ENCODE data around the gene DIO3.

DNA sequence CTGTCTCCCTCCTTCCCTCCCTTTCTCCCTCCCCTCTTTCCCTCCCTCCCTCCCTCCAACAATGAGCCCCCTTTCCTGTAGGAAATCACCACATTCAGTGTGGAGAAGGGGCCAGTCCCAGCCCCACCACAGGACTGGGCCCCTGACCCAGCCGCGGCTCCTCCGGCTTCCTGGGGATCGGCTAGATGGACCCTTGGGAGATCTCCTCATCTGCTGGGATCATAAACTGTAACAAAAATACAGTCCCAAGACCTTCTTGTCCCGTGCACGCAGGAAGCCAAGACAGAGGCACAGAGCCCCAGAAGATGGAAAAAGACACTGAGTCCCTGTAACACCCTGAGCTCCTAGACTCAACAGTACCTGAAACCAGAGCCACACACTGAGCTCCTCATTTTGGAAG, 23.9 kb downstream of the DIO3 start:
- TF ChIP-seq, protein P1, sequence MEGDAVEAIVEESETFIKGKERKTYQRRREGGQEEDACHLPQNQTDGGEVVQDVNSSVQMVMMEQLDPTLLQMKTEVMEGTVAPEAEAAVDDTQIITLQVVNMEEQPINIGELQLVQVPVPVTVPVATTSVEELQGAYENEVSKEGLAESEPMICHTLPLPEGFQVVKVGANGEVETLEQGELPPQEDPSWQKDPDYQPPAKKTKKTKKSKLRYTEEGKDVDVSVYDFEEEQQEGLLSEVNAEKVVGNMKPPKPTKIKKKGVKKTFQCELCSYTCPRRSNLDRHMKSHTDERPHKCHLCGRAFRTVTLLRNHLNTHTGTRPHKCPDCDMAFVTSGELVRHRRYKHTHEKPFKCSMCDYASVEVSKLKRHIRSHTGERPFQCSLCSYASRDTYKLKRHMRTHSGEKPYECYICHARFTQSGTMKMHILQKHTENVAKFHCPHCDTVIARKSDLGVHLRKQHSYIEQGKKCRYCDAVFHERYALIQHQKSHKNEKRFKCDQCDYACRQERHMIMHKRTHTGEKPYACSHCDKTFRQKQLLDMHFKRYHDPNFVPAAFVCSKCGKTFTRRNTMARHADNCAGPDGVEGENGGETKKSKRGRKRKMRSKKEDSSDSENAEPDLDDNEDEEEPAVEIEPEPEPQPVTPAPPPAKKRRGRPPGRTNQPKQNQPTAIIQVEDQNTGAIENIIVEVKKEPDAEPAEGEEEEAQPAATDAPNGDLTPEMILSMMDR (IDR thresholded peaks at IDR 0.05) = no peak
- no peak for TF ChIP-seq ZFX (IDR thresholded peaks at IDR 0.05; ENCODE audit: borderline replicate concordance)
